ENCODE data around the gene DDX17. TPM values are rescaled to one million over a fixed set of nuclear protein-coding genes. Genes with fewer than 3 reads are reported as not detected.

The DDX17 gene
- total RNA-seq, 1 experiment from 2014 or later, result 257 TPM

DNA sequence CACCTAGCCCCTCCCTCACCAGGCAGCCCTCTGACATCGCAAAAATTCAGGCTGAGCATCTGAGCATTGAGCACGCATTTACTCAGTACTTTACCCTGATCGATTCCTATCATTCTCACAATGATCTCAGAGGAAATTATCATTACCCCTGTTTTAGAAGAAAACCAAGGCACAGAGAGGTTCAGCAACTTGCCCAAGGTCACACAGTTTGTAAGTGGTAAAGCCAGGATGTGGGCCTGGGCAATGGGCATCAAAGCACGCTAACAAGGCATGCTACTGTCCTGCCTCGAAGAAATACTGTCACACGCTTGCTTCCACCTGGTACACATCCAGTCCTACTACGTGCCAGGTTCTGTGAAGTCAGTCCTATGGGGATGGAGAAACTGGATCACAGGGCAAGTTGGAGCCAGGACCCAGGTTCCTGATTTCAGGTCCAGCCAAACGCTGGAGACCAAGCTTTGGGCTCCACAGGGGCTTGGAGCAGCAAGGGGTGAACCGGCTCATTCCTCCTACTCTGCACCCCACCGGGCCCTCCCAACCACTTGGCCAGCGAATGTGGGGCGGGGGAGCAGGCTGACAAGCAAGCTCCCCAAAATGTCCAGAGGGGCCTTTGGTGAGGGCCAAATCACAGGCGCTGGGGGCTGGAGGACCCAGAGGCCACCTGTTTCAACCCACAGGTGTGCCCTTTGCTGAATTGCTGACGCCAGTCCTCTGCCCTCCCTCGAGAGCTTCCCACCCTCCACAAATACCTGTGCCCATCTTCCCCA, 69.3 kb downstream of the DDX17 start:
- H3K4me3 ChIP-seq (ENCODE audit: insufficient read depth, low read depth, low read length), result no peak overlapping the region
- H3K27me3 ChIP-seq (ENCODE audit: control insufficient read depth, insufficient read depth, low read length), result no peaks in the 10 kb centered on the region
- DNase-seq, result no peak
- no peaks in the 10 kb centered on the region for H3K36me3 ChIP-seq (replicated peaks; ENCODE audit: control insufficient read depth, insufficient read depth, low read length)

DNA sequence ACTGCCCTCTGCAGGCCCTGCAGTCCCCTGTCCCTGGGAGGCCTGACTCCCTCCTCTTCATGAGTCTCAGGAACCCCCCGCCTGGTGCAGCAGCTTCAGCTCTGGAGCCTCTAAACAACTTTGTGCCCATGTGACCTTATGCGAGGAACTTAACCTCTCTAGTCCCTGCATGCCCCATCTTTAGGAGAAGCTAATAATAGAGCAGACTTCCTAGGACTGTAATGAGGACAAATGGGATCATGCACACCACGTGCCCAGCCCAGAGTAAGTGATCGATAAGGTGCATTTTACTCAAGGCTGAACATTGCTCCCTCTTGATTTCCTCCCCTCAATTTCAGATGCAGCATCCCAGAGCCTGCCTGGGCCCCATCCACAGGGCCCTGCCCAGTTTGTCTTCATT, 70.1 kb downstream of the DDX17 start:
- H3K4me3 ChIP-seq (ENCODE audit: insufficient read depth, low read depth, low read length), result no peak overlapping the region
- H3K27me3 ChIP-seq (ENCODE audit: control insufficient read depth, insufficient read depth, low read length), result no peaks in the 10 kb centered on the region
- DNase-seq, result no peak
- no peaks in the 10 kb centered on the region for H3K36me3 ChIP-seq (replicated peaks; ENCODE audit: control insufficient read depth, insufficient read depth, low read length)

DNA sequence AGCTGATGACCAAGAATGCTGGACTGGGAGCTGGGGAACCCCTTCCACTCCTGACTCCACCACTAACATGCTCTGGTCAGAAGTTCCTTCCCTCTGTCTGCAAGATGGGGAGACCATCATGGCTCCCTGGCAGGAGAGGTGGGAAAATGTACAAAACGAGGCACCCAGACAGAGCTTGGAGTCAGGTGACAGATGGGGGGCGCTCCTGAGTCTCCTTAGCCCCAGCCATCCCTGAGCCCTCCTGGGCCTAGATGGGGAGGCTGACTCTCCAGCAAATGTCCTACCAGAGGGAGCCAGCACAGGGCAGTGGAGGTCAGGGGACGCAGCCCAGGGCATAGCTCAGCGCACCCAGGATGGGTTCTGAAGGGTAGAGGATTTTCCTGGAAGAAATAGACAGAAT, 71.1 kb downstream of the DDX17 start:
- Histone ChIP-seq H3K27me3 (ENCODE audit: control insufficient read depth, insufficient read depth, low read length) (no peaks in the 10 kb centered on the region), H3K36me3 (replicated peaks; ENCODE audit: control insufficient read depth, insufficient read depth, low read length) (no peaks in the 10 kb centered on the region), H3K4me3 (ENCODE audit: insufficient read depth, low read depth, low read length) (no peak overlapping the region)
- peak; percentile 92 for DNase-seq

DNA sequence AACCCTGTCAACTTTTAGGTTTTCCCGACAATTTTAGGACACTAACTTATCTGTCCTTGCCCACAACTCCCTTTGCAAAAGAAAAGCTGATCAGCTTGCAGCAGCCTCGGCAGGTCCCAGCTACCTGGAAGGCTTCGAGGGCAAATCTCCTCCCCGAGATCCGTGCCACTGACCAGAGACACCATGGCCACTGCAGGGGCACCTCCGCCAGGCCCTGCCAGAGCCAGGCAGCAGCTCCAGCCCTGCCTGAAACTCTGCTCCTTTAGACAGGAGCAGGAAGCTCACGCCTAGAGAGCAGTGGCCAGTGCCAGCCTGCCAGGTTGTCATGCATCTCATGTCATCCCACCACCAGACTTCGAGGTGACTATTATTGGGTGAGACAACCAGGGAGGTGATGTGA, 72.2 kb downstream of the DDX17 start:
- DNase-seq, result no peak
- Histone ChIP-seq H3K27me3 (ENCODE audit: control insufficient read depth, insufficient read depth, low read length) (no peaks in the 10 kb centered on the region), H3K4me3 (ENCODE audit: insufficient read depth, low read depth, low read length) (no peak overlapping the region), H3K36me3 (replicated peaks; ENCODE audit: control insufficient read depth, insufficient read depth, low read length) (no peaks in the 10 kb centered on the region)

Other genes starting within 250 kb of the DDX17 start
- 44.5 and 46.9 TPM in 2 replicates for gene TMEM184B, start 233.3 kb downstream of the DDX17 start, total RNA-seq (2014; rRNA removed; shearing (Covaris generic))
- 307 and 335 TPM in 2 replicates for gene CSNK1E, start 188.9 kb downstream of the DDX17 start, total RNA-seq (2014; rRNA removed; shearing (Covaris generic))
- gene KCNJ4, start 51.1 kb downstream of the DDX17 start, total RNA-seq (2014; rRNA removed; shearing (Covaris generic)), result 3.4 and 5.9 TPM in 2 replicates
- 4.5 and 8.2 TPM in 2 replicates for gene KDELR3, start 38.2 kb downstream of the DDX17 start, total RNA-seq (2014; rRNA removed; shearing (Covaris generic))
- 9.8 and 20.4 TPM in 2 replicates for gene DMC1, start 63.9 kb upstream of the DDX17 start, total RNA-seq (2014; rRNA removed; shearing (Covaris generic))
- 1.2 and 3.8 TPM in 2 replicates for gene FAM227A, start 150.1 kb upstream of the DDX17 start, total RNA-seq (2014; rRNA removed; shearing (Covaris generic))
- 13.3 and 21.1 TPM in 2 replicates for gene CBY1, start 150.3 kb upstream of the DDX17 start, total RNA-seq (2014; rRNA removed; shearing (Covaris generic))
- 70.8 and 79.3 TPM in 2 replicates for gene TOMM22, start 175.6 kb upstream of the DDX17 start, total RNA-seq (2014; rRNA removed; shearing (Covaris generic))
- gene JOSD1, start 194.6 kb upstream of the DDX17 start, total RNA-seq (2014; rRNA removed; shearing (Covaris generic)), result 33.8 and 34.2 TPM in 2 replicates
- gene GTPBP1, start 199.6 kb upstream of the DDX17 start, total RNA-seq (2014; rRNA removed; shearing (Covaris generic)), result 71.4 and 92.1 TPM in 2 replicates
- gene SUN2, start 249.7 kb upstream of the DDX17 start, total RNA-seq (2014; rRNA removed; shearing (Covaris generic)), result 31.8 and 33.4 TPM in 2 replicates